ENCODE data around the gene SLC44A1.
"Not testable (repeated sequence)": the region's sequence is repeated elsewhere in the genome, so short reads cannot be mapped to it uniquely, and the experiment has no call there.

The SLC44A1 gene

GRCh38 chr9:105259274-105259673, 14.8 kb downstream of the SLC44A1 start:
- Histone ChIP-seq H3K9ac (ENCODE audit: low read length) (no peak overlapping the region), H3K36me3 (ENCODE audit: control insufficient read depth, insufficient read depth, low read length) (no peaks in the 10 kb centered on the region), H3K27me3 (ENCODE audit: control insufficient read depth, insufficient read depth, low read length) (no peaks in the 10 kb centered on the region), H3K4me1 (ENCODE audit: control insufficient read depth, insufficient read depth, low read length) (no peaks in the 10 kb centered on the region), H3K4me3 (ENCODE audit: low read length) (no peak overlapping the region), H3K27ac (ENCODE audit: low read depth, low read length) (no peak overlapping the region)

GRCh38 chr9:105259731-105260612, 15.5 kb downstream of the SLC44A1 start:
- H3K4me3 ChIP-seq (ENCODE audit: low read length): no peak overlapping the region
- no peaks in the 10 kb centered on the region for H3K27me3 ChIP-seq (ENCODE audit: control insufficient read depth, insufficient read depth, low read length)
- H3K4me1 ChIP-seq (ENCODE audit: control insufficient read depth, insufficient read depth, low read length): no peaks in the 10 kb centered on the region
- H3K9ac ChIP-seq (ENCODE audit: low read length): no peak overlapping the region
- H3K27ac ChIP-seq (ENCODE audit: low read depth, low read length): no peak overlapping the region
- no peaks in the 10 kb centered on the region for H3K36me3 ChIP-seq (ENCODE audit: control insufficient read depth, insufficient read depth, low read length)

GRCh38 chr9:105262497-105262896, 18.0 kb downstream of the SLC44A1 start:
- H3K27me3 ChIP-seq (ENCODE audit: control insufficient read depth, insufficient read depth, low read length): no peaks in the 10 kb centered on the region

GRCh38 chr9:105264380-105264779, 19.9 kb downstream of the SLC44A1 start:
- Histone ChIP-seq H3K36me3 (ENCODE audit: control insufficient read depth, insufficient read depth, low read length) (no peaks in the 10 kb centered on the region), H3K9ac (ENCODE audit: low read length) (no peak overlapping the region), H3K4me3 (ENCODE audit: low read length) (no peak overlapping the region), H3K27ac (ENCODE audit: low read depth, low read length) (no peak overlapping the region), H3K27me3 (ENCODE audit: control insufficient read depth, insufficient read depth, low read length) (no peaks in the 10 kb centered on the region), H3K4me1 (ENCODE audit: control insufficient read depth, insufficient read depth, low read length) (no peaks in the 10 kb centered on the region)

More at GRCh38 chr9:105262497-105262896, 18.0 kb downstream of the SLC44A1 start:
- H3K9ac ChIP-seq (ENCODE audit: low read length): no peak overlapping the region
- H3K4me1 ChIP-seq (ENCODE audit: control insufficient read depth, insufficient read depth, low read length): no peaks in the 10 kb centered on the region
- H3K36me3 ChIP-seq (ENCODE audit: control insufficient read depth, insufficient read depth, low read length): no peaks in the 10 kb centered on the region
- H3K27ac ChIP-seq (ENCODE audit: low read depth, low read length): no peak overlapping the region
- H3K4me3 ChIP-seq (ENCODE audit: low read length): no peak overlapping the region

GRCh38 chr9:105268254-105268653, 23.8 kb downstream of the SLC44A1 start:
- H3K27me3 ChIP-seq (ENCODE audit: control insufficient read depth, insufficient read depth, low read length); H3K27ac ChIP-seq (ENCODE audit: low read depth, low read length); H3K9ac ChIP-seq (ENCODE audit: low read length); H3K36me3 ChIP-seq (ENCODE audit: control insufficient read depth, insufficient read depth, low read length); H3K4me3 ChIP-seq (ENCODE audit: low read length); H3K4me1 ChIP-seq (ENCODE audit: control insufficient read depth, insufficient read depth, low read length): not testable (repeated sequence)

- no peak overlapping the region for H3K4me3 ChIP-seq (ENCODE audit: low read length)
- no peaks in the 10 kb centered on the region for H3K4me1 ChIP-seq (ENCODE audit: control insufficient read depth, insufficient read depth, low read length)
- no peak overlapping the region for H3K9ac ChIP-seq (ENCODE audit: low read length)
- no peaks in the 10 kb centered on the region for H3K36me3 ChIP-seq (ENCODE audit: control insufficient read depth, insufficient read depth, low read length)
- H3K27ac ChIP-seq (ENCODE audit: low read depth, low read length): no peak overlapping the region
- H3K27me3 ChIP-seq (ENCODE audit: control insufficient read depth, insufficient read depth, low read length): no peaks in the 10 kb centered on the region
Observed at GRCh38 chr9:105269593-105269992, 25.1 kb downstream of the SLC44A1 start.

GRCh38 chr9:105270711-105271110, 26.3 kb downstream of the SLC44A1 start:
- H3K4me1 ChIP-seq (ENCODE audit: control insufficient read depth, insufficient read depth, low read length): no peaks in the 10 kb centered on the region

GRCh38 chr9:105273731-105274130, 29.3 kb downstream of the SLC44A1 start:
- no peak overlapping the region for H3K27ac ChIP-seq (ENCODE audit: low read depth, low read length)
- no peaks in the 10 kb centered on the region for H3K27me3 ChIP-seq (ENCODE audit: control insufficient read depth, insufficient read depth, low read length)
- no peak overlapping the region for H3K4me3 ChIP-seq (ENCODE audit: low read length)
- H3K36me3 ChIP-seq (ENCODE audit: control insufficient read depth, insufficient read depth, low read length): no peaks in the 10 kb centered on the region
- H3K9ac ChIP-seq (ENCODE audit: low read length): no peak overlapping the region
- no peaks in the 10 kb centered on the region for H3K4me1 ChIP-seq (ENCODE audit: control insufficient read depth, insufficient read depth, low read length)

More at GRCh38 chr9:105270711-105271110, 26.3 kb downstream of the SLC44A1 start:
- Histone ChIP-seq H3K36me3 (ENCODE audit: control insufficient read depth, insufficient read depth, low read length) (no peaks in the 10 kb centered on the region), H3K27ac (ENCODE audit: low read depth, low read length) (no peak overlapping the region), H3K9ac (ENCODE audit: low read length) (no peak overlapping the region), H3K27me3 (ENCODE audit: control insufficient read depth, insufficient read depth, low read length) (no peaks in the 10 kb centered on the region), H3K4me3 (ENCODE audit: low read length) (no peak overlapping the region)

GRCh38 chr9:105275111-105275510, 30.7 kb downstream of the SLC44A1 start:
- Histone ChIP-seq H3K4me3 (ENCODE audit: low read length) (no peak overlapping the region), H3K27me3 (ENCODE audit: control insufficient read depth, insufficient read depth, low read length) (no peaks in the 10 kb centered on the region), H3K27ac (ENCODE audit: low read depth, low read length) (no peak overlapping the region), H3K9ac (ENCODE audit: low read length) (no peak overlapping the region), H3K36me3 (ENCODE audit: control insufficient read depth, insufficient read depth, low read length) (no peaks in the 10 kb centered on the region), H3K4me1 (ENCODE audit: control insufficient read depth, insufficient read depth, low read length) (no peaks in the 10 kb centered on the region)

- Histone ChIP-seq H3K9ac (ENCODE audit: low read length) (no peak overlapping the region), H3K36me3 (ENCODE audit: control insufficient read depth, insufficient read depth, low read length) (no peaks in the 10 kb centered on the region), H3K27ac (ENCODE audit: low read depth, low read length) (no peak overlapping the region), H3K4me3 (ENCODE audit: low read length) (no peak overlapping the region), H3K4me1 (ENCODE audit: control insufficient read depth, insufficient read depth, low read length) (no peaks in the 10 kb centered on the region), H3K27me3 (ENCODE audit: control insufficient read depth, insufficient read depth, low read length) (no peaks in the 10 kb centered on the region)
Observed at GRCh38 chr9:105275938-105276337, 31.5 kb downstream of the SLC44A1 start.

- Histone ChIP-seq H3K27ac (ENCODE audit: low read depth, low read length) (no peak overlapping the region), H3K4me1 (ENCODE audit: control insufficient read depth, insufficient read depth, low read length) (no peaks in the 10 kb centered on the region), H3K27me3 (ENCODE audit: control insufficient read depth, insufficient read depth, low read length) (no peaks in the 10 kb centered on the region), H3K4me3 (ENCODE audit: low read length) (no peak overlapping the region), H3K36me3 (ENCODE audit: control insufficient read depth, insufficient read depth, low read length) (no peaks in the 10 kb centered on the region), H3K9ac (ENCODE audit: low read length) (no peak overlapping the region)
Observed at GRCh38 chr9:105278751-105279150, 34.3 kb downstream of the SLC44A1 start.

- no peaks in the 10 kb centered on the region for H3K36me3 ChIP-seq (ENCODE audit: control insufficient read depth, insufficient read depth, low read length)
- H3K4me1 ChIP-seq (ENCODE audit: control insufficient read depth, insufficient read depth, low read length): no peaks in the 10 kb centered on the region
- no peak overlapping the region for H3K9ac ChIP-seq (ENCODE audit: low read length)
- H3K27me3 ChIP-seq (ENCODE audit: control insufficient read depth, insufficient read depth, low read length): no peaks in the 10 kb centered on the region
- no peak overlapping the region for H3K27ac ChIP-seq (ENCODE audit: low read depth, low read length)
- no peak overlapping the region for H3K4me3 ChIP-seq (ENCODE audit: low read length)
Observed at GRCh38 chr9:105280691-105281090, 36.2 kb downstream of the SLC44A1 start.

GRCh38 chr9:105281272-105281671, 36.8 kb downstream of the SLC44A1 start:
- Histone ChIP-seq H3K4me1 (ENCODE audit: control insufficient read depth, insufficient read depth, low read length) (no peaks in the 10 kb centered on the region), H3K4me3 (ENCODE audit: low read length) (no peak overlapping the region), H3K9ac (ENCODE audit: low read length) (no peak overlapping the region), H3K36me3 (ENCODE audit: control insufficient read depth, insufficient read depth, low read length) (no peaks in the 10 kb centered on the region), H3K27me3 (ENCODE audit: control insufficient read depth, insufficient read depth, low read length) (no peaks in the 10 kb centered on the region), H3K27ac (ENCODE audit: low read depth, low read length) (no peak overlapping the region)

Measured in rectal smooth muscle tissue (tissue), 1 donor.